K562 (cell line): ENCODE results near the gene VSIG4. TPM values are rescaled to one million over a fixed set of nuclear protein-coding genes. Genes with fewer than 3 reads are reported as not detected.

ENCODE experiments used
- ATAC-seq: fragments of 200-7000 bp; cut with Tn5 transposase; 3 replicates; pipeline ENCODE4 v1.9.1; 2020; ENCODE audit warnings: moderate library complexity
- BruUV-seq: library from RNA; stranded (reverse); fragments of 400-500 nt; replicated peaks from 2 replicates; lab custom pipeline; 2021; lab: Mats Ljungman, UMichigan
- CTCF ChIA-PET: fragments of 300-600 bp; formaldehyde crosslinking; extraction: SDS; loops from one replicate; lab custom pipeline; 2021; ENCODE audit warnings: low intra/inter-chr PET ratio; lab: Yijun Ruan, JAX
- POLR2A ChIA-PET: fragments of 300-600, 350-650 bp; sonication (Branson Sonifier 250); formaldehyde crosslinking; extraction: SDS; loops from one replicate; lab custom pipeline; 2021; ENCODE audit warnings: antibody characterized with exemption, inconsistent platforms; lab: Yijun Ruan, JAX
- DNase-seq, 4 experiments: peaks; one replicate each; pipeline versions ENCODE4 v3.0.0 to v3.0.0-alpha.2; 2011 to 2018; ENCODE audit warnings: low spot score in 3 of 4, mixed read lengths in 3 of 4; ENCODE audit errors: extremely low read depth in 1 of 4
- FAIRE-seq: peaks from 2 replicates; lab custom pipeline; 2011; peaks lifted over from hg19 to GRCh38; lab: Jason Lieb, UNC
- H2AFZ ChIP-seq: 2 replicates; pipeline ENCODE4 v1.6.0; 2011; ENCODE audit warnings: low read depth, low read length, control low read depth, inconsistent platforms
- H3K27ac ChIP-seq: fragments of 200-600 bp; 3 replicates; pipeline ENCODE4 v1.8.0; 2011; ENCODE audit warnings: low read depth, mild to moderate bottlenecking, control low read depth, inconsistent platforms, low read length, moderate library complexity, mixed read lengths; ENCODE audit errors: extremely low read depth
- H3K27me3 ChIP-seq, 2 experiments: fragments of 300-600 bp in 1 of 2; 2 replicates in 1 of 2; 3 replicates in 1 of 2; pipeline versions ENCODE4 v1.6.0 to v1.8.0; 2011; ENCODE audit warnings: inconsistent platforms in 2 of 2, low read length in 2 of 2, mild to moderate bottlenecking in 1 of 2, mixed read lengths in 1 of 2, moderate library complexity in 1 of 2; ENCODE audit not compliant: control insufficient read depth in 2 of 2, insufficient read depth in 2 of 2
- H3K36me3 ChIP-seq: fragments of 300-600 bp; 3 replicates; pipeline ENCODE4 v1.8.0; 2011; ENCODE audit warnings: mild to moderate bottlenecking, low read length, inconsistent platforms; ENCODE audit not compliant: control insufficient read depth, insufficient read depth
- H3K4me1 ChIP-seq, 2 experiments: fragments of 200-600 bp in 1 of 2; replicated peaks in 1 of 2; 2 replicates in 1 of 2; 3 replicates in 1 of 2; pipeline versions ENCODE4 v1.5.1 to v1.8.0; 2011; ENCODE audit warnings: inconsistent platforms in 2 of 2, low read length in 2 of 2, mild to moderate bottlenecking in 1 of 2, mixed read lengths in 1 of 2, moderate library complexity in 1 of 2; ENCODE audit not compliant: control insufficient read depth in 2 of 2, insufficient read depth in 2 of 2
- H3K4me2 ChIP-seq: 2 replicates; pipeline ENCODE4 v1.6.1; 2011; ENCODE audit warnings: low read length, control low read depth, inconsistent platforms, mixed read lengths; ENCODE audit not compliant: insufficient read depth
- H3K4me3 ChIP-seq: fragments of 200-600 bp; sonication (generic), shearing (Covaris generic); 2 replicates; pipeline ENCODE4 v1.5.1; 2016; ENCODE audit warnings: control low read depth, inconsistent platforms
- H3K79me2 ChIP-seq: fragments of 200-600 bp; 3 replicates; pipeline ENCODE4 v1.8.0; 2011; ENCODE audit warnings: low read length, inconsistent platforms; ENCODE audit not compliant: control insufficient read depth, insufficient read depth
- H3K9ac ChIP-seq, 2 experiments: 2 replicates each; pipeline versions ENCODE4 v1.6.0 to v1.6.1; 2011; ENCODE audit warnings: low read depth in 2 of 2, low read length in 2 of 2, control low read depth in 1 of 2, inconsistent platforms in 1 of 2, mild to moderate bottlenecking in 1 of 2, mixed read lengths in 1 of 2; ENCODE audit not compliant: insufficient read depth in 1 of 2
- H3K9me1 ChIP-seq: one replicate; pipeline ENCODE4 v1.6.0; 2011; ENCODE audit warnings: inconsistent platforms, mild to moderate bottlenecking, low read length, moderate library complexity; ENCODE audit not compliant: control insufficient read depth, insufficient read depth
- H3K9me3 ChIP-seq: replicated peaks from 2 replicates; pipeline ENCODE4 v1.5.1; 2011; ENCODE audit warnings: low read depth, low read length, inconsistent platforms; ENCODE audit not compliant: control insufficient read depth, insufficient read depth
- H4K20me1 ChIP-seq: replicated peaks from 2 replicates; pipeline ENCODE4 v1.6.1; 2011; ENCODE audit warnings: low read length, inconsistent platforms, mixed read lengths; ENCODE audit not compliant: control insufficient read depth, insufficient read depth
- CBFA2T3 ChIP-seq: fragments of 450-650 bp; IDR thresholded peaks from 2 replicates; pipeline ENCODE4 v1.6.1; 2017
- CHAMP1 ChIP-seq: fragments of 450-650 bp; IDR thresholded peaks from 2 replicates; pipeline ENCODE4 v1.6.1; 2016; ENCODE audit warnings: mild to moderate bottlenecking
- CREB1 ChIP-seq, 2 experiments: sonication (generic) in 1 of 2; formaldehyde crosslinking in 1 of 2; IDR thresholded peaks; 2 replicates each; pipeline versions ENCODE4 v1.6.1 to v1.8.0; 2012 to 2022; ENCODE audit warnings: inconsistent platforms in 1 of 2, mild to moderate bottlenecking in 1 of 2, missing genetic modification reagents in 1 of 2, moderate library complexity in 1 of 2
- CREB3L1 ChIP-seq: fragments of 450-650 bp; IDR thresholded peaks from 2 replicates; pipeline ENCODE4 v1.6.1; 2014; ENCODE audit warnings: low read depth, mild to moderate bottlenecking, moderate library complexity, borderline replicate concordance
- DPF2 ChIP-seq: fragments of 450-650 bp; IDR thresholded peaks from 2 replicates; pipeline ENCODE4 v1.6.1; 2016
- ESRRA ChIP-seq: fragments of 450-650 bp; IDR thresholded peaks from 2 replicates; pipeline ENCODE4 v1.6.1; 2014; ENCODE audit warnings: low read depth, mild to moderate bottlenecking, moderate library complexity, borderline replicate concordance
- GATAD2B ChIP-seq: fragments of 450-650 bp; IDR thresholded peaks from 2 replicates; pipeline ENCODE4 v1.6.1; 2017; ENCODE audit warnings: mild to moderate bottlenecking, borderline replicate concordance
- HMG20A ChIP-seq: fragments of 450-650 bp; formaldehyde crosslinking; conservative IDR thresholded peaks from 2 replicates; pipeline ENCODE4 v1.4.0; 2020; ENCODE audit warnings: mild to moderate bottlenecking, mixed read lengths
- KLF1 ChIP-seq: fragments of 450-650 bp; IDR thresholded peaks from 2 replicates; pipeline ENCODE4 v1.6.1; 2016; ENCODE audit warnings: missing genetic modification characterization, missing compliant biosample characterization
- MED1 ChIP-seq: sonication (generic); formaldehyde crosslinking; IDR thresholded peaks from 2 replicates; pipeline ENCODE4 v1.8.1; 2023; ENCODE audit warnings: missing genetic modification reagents, borderline replicate concordance
- MXD1 ChIP-seq: fragments of 250-450 bp; sonication (Bioruptor Pico); IDR thresholded peaks from 2 replicates; pipeline ENCODE4 v1.8.0; 2021; ENCODE audit warnings: borderline replicate concordance, mild to moderate bottlenecking, moderate library complexity; ENCODE audit not compliant: poor library complexity, severe bottlenecking
- SMARCA4 ChIP-seq: fragments of 450-650 bp; IDR thresholded peaks from 2 replicates; pipeline ENCODE4 v1.6.1; 2016
- SRSF7 ChIP-seq: fragments of 200-400 bp; formaldehyde crosslinking; optimal IDR thresholded peaks from 2 replicates; pipeline ENCODE3; 2017; ENCODE audit warnings: mild to moderate bottlenecking, low read depth, low read length
- ZFP36 ChIP-seq: fragments of 150-350 bp; IDR thresholded peaks from 2 replicates; pipeline ENCODE4 v1.6.1; 2018; ENCODE audit warnings: low read length, low read depth; ENCODE audit not compliant: partially characterized antibody
- ZFP91 ChIP-seq: sonication (generic); formaldehyde crosslinking; IDR thresholded peaks from 2 replicates; pipeline ENCODE4 v1.8.0; 2022; ENCODE audit warnings: mild to moderate bottlenecking, missing genetic modification reagents
- ZNF124 ChIP-seq: sonication (generic); formaldehyde crosslinking; IDR thresholded peaks from 2 replicates; pipeline ENCODE4 v1.8.1; 2022; ENCODE audit warnings: missing genetic modification reagents
- ZNF217 ChIP-seq: sonication (generic); formaldehyde crosslinking; IDR thresholded peaks from 2 replicates; pipeline ENCODE4 v1.8.0; 2022; ENCODE audit warnings: mild to moderate bottlenecking, missing genetic modification reagents
- WGBS: fragments of 100-300 bp; shearing (Covaris generic); methylation state at CpG from one replicate; pipeline ENCODE4 v1.1.6; 2016; ENCODE audit warnings: low coverage, mixed read lengths; ENCODE audit not compliant: insufficient coverage; ENCODE audit errors: missing lambda C conversion rate; 5-methylcytosine and 5-hydroxymethylcytosine counted together
- in situ Hi-C: fragments of 300-500 bp; cut with MboI; formaldehyde crosslinking; loops from 4 replicates; pipeline ENCODE4 v1.15.0; 2018; ENCODE audit warnings: inconsistent platforms, mixed read lengths
- intact Hi-C: fragments of 100-400 bp; cut with micrococcal nuclease; formaldehyde crosslinking; loops from 2 replicates; pipeline ENCODE4 v1.14.2; 2022
- polyA plus RNA-seq, 8 experiments: library from polyadenylated mRNA; depleted of rRNA in 4 of 8; stranded (reverse) in 5 of 8; unstranded in 3 of 8; fragments of >200 nt; fragmentation: Nextera tagmentation in 2 of 8; fragmentation: Illumina TruSeq in 1 of 8; extraction: Ambion mirVana in 2 of 8; extraction: Trizol in 1 of 8; gene quantifications; 2 replicates each; pipeline versions ENCODE4 v1.2.1 to v1.2.3, GENCODE V29; 2011 to 2014; ENCODE audit warnings: inconsistent platforms in 1 of 8, missing spikeins in 1 of 8
- total RNA-seq, 7 experiments: library from RNA; depleted of rRNA in 6 of 7; stranded (reverse); fragments of >200 nt in 6 of 7; fragmentation: Illumina TruSeq in 2 of 7; extraction: Trizol in 2 of 7; gene quantifications; 2 replicates each; pipeline versions ENCODE4 v1.2.1 to v1.2.3, GENCODE V29; 2011 to 2021; ENCODE audit warnings: low replicate concordance in 1 of 7

VSIG4 gene
- total and polyA plus RNA-seq, 9 of the 15 experiments (the other 6 are each of a cell fraction or from before 2014, with no cell fraction given): 0.22 to 1.6 (median 0.46) TPM; not detected in 1

GRCh38 chrX:66019310-66019652 lies 20.6 kb downstream of the VSIG4 start:
- H3K27ac ChIP-seq: peak overlapping the region; percentile 96
- FAIRE-seq (no peak), DNase-seq (no peak), ATAC-seq (no peak)
- H3K4me2 ChIP-seq: peak overlapping the region; percentile 94
- no peaks in the 10 kb centered on the region for H3K9me3 ChIP-seq
- intact Hi-C loops: loop anchor here (5.0 kb wide), 1 partner anchor 143 kb away; the partner anchor contains the start of gene HEPH
- H3K27me3 ChIP-seq: no peaks in the 10 kb centered on the region
- CTCF ChIA-PET: interaction anchor here (0.6 to 1.0 kb wide), 3 partner anchors 54 to 709 kb away, joined by 4 read pairs; no protein-coding TSS in a partner anchor
- peak overlapping the region in 1 of 2 experiments; percentile 88; a peak in 2 of 4 replicates for H3K9ac ChIP-seq
- peaks cover 67% of the 10 kb centered on the region for H3K79me2 ChIP-seq
- peaks cover 13 to 59% of the 10 kb centered on the region in 2 experiments for H3K4me1 ChIP-seq
- peak overlapping the region; percentile 55 for H3K4me3 ChIP-seq
- BruUV-seq: no TSS peak
- POLR2A ChIA-PET: interaction anchor here (0.7 to 8.6 kb wide), 6 partner anchors 14 to 356 kb away, joined by 3 to 49 read pairs (median 6); no protein-coding TSS in a partner anchor
- H3K36me3 ChIP-seq: peaks cover 51% of the 10 kb centered on the region
- 14% methylated on average over 1 of the region's 1 CpG for WGBS
- no peaks in the 10 kb centered on the region for H3K9me1 ChIP-seq
- in situ Hi-C loops: no loop called here
- no peaks in the 10 kb centered on the region for H4K20me1 ChIP-seq
- H2AFZ ChIP-seq: no peak overlapping the region
- no peak for TF ChIP-seq CREB3L1
- TF ChIP-seq DPF2: peak; percentile 35
- TF ChIP-seq ZFP91 (CRISPR knock-in tag): no peak
- no peak for TF ChIP-seq ZNF217 (CRISPR knock-in tag)
- no peak for TF ChIP-seq SRSF7
- no peak for TF ChIP-seq MXD1 (CRISPR knock-in tag)
- TF ChIP-seq SMARCA4: peak; percentile 56; the same call in 1 of the 2 replicates
- TF ChIP-seq CHAMP1: no peak
- no peak for TF ChIP-seq ZNF124 (CRISPR knock-in tag)
- TF ChIP-seq CREB1 (IDR thresholded peaks at IDR 0.05): no peak
- TF ChIP-seq CREB1 (CRISPR knock-in tag; IDR thresholded peaks at IDR 0.05): no peak
- no peak for TF ChIP-seq KLF1 (tag)
- peak; percentile 19; the same call in 1 of the 2 replicates for TF ChIP-seq CBFA2T3
- no peak for TF ChIP-seq GATAD2B
- TF ChIP-seq ZFP36: no peak
- no peak for TF ChIP-seq HMG20A (CRISPR knock-in tag)
- no peak for TF ChIP-seq MED1 (CRISPR knock-in tag)
- no peak for TF ChIP-seq ESRRA
